ENCODE data around the gene WNT2B. TPM values are rescaled to one million over a fixed set of nuclear protein-coding genes. Genes with fewer than 3 reads are reported as not detected.
A peak's percentile ranks its signal among the peaks of the same experiment; 100 is the strongest.

Gene WNT2B
- total and polyA plus RNA-seq, 10 of the 15 experiments (the other 5 are each of a cell fraction or from before 2014, with no cell fraction given) = 0.02 to 1.1 (median 0.14) TPM

DNA sequence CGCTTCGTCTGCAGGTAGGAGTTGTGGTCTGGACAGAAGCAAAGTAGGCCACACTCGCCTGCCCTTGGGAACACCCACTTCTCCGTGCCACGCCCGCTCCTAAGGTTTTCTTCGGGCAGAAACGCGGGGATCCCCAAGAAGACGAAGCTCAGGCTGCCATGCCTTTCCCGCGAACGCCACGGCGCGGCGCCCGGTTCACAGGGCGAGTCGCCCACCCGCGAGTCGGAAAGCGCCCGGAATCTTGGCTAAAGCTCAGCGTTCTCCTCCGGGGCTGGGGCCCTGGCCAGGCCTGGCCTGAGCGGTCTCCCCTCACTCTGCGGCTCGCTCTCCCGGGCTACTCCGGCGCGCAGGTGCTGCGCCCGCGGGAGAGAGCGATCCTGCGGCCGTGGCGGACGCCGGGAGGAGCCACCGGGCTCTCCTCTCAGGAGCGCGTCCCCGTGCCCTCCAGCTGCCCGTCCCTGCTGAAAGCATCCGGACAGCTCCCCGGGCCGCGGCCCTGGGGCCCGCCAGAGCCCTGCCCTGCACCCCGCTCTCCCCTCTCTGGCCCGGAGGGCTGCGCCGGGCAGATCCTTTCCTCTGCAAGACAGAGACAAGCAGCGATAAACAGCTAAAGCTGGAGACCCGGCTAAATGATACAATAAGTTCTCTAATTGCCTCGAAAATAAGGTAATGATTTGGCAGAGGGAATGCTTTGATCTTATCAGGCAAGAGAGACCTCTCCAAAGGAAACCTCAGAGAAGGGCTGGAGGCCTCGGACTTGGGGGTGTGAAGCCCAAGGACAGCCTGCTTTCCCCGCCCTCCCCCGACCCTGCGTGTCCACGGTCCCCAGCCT is 6.7 kb upstream of the WNT2B start (continued):
- TF ChIP-seq, protein P1, sequence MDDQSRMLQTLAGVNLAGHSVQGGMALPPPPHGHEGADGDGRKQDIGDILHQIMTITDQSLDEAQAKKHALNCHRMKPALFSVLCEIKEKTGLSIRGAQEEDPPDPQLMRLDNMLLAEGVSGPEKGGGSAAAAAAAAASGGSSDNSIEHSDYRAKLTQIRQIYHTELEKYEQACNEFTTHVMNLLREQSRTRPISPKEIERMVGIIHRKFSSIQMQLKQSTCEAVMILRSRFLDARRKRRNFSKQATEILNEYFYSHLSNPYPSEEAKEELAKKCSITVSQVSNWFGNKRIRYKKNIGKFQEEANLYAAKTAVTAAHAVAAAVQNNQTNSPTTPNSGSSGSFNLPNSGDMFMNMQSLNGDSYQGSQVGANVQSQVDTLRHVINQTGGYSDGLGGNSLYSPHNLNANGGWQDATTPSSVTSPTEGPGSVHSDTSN (IDR thresholded peaks at IDR 0.05; ENCODE audit: insufficient replicate concordance, low read depth, low read length) = no peak
- TF ChIP-seq, protein P2, sequence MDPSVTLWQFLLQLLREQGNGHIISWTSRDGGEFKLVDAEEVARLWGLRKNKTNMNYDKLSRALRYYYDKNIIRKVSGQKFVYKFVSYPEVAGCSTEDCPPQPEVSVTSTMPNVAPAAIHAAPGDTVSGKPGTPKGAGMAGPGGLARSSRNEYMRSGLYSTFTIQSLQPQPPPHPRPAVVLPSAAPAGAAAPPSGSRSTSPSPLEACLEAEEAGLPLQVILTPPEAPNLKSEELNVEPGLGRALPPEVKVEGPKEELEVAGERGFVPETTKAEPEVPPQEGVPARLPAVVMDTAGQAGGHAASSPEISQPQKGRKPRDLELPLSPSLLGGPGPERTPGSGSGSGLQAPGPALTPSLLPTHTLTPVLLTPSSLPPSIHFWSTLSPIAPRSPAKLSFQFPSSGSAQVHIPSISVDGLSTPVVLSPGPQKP (IDR thresholded peaks at IDR 0.05; ENCODE audit: low read depth, low read length) = no peak
- TF ChIP-seq MYB (IDR thresholded peaks at IDR 0.05; ENCODE audit: borderline replicate concordance, low read depth, low read length) (no peak), ZSCAN29 (IDR thresholded peaks at IDR 0.05) (no peak), POU2F2 (IDR thresholded peaks at IDR 0.05; ENCODE audit: borderline replicate concordance, low read depth, low read length) (no peak), PAX5 (IDR thresholded peaks at IDR 0.05; ENCODE audit: borderline replicate concordance, low read depth, low read length) (no peak), MXI1 (IDR thresholded peaks at IDR 0.05; ENCODE audit: low read depth, low read length) (no peak), PAX8 (IDR thresholded peaks at IDR 0.05) (no peak), GATAD2B (conservative IDR thresholded peaks at IDR 0.05; ENCODE audit: low read depth) (peak; percentile 63; the same call in 1 of the 2 replicates), ETV6 (conservative IDR thresholded peaks at IDR 0.05 in 1 of 2, IDR thresholded peaks at IDR 0.05 in 1 of 2; ENCODE audit: borderline replicate concordance in 1 of 2, low read depth in 1 of 2) (no peak), SREBF2 (IDR thresholded peaks at IDR 0.05; ENCODE audit: low read length) (no peak), RFX5 (IDR thresholded peaks at IDR 0.05; ENCODE audit: low read depth, low read length) (no peak), TBL1XR1 (IDR thresholded peaks at IDR 0.05; ENCODE audit: low read depth, low read length) (no peak), SUPT20H (IDR thresholded peaks at IDR 0.05; ENCODE audit: borderline replicate concordance, control insufficient read depth, low read depth, low read length) (no peak), NBN (IDR thresholded peaks at IDR 0.05) (no peak), RCOR1 (conservative IDR thresholded peaks at IDR 0.05; ENCODE audit: low read depth, low read length) (no peak), YBX1 (IDR thresholded peaks at IDR 0.05) (no peak), KLF5 (IDR thresholded peaks at IDR 0.05; ENCODE audit: partially characterized antibody) (no peak)
- TF ChIP-seq, protein P3, sequence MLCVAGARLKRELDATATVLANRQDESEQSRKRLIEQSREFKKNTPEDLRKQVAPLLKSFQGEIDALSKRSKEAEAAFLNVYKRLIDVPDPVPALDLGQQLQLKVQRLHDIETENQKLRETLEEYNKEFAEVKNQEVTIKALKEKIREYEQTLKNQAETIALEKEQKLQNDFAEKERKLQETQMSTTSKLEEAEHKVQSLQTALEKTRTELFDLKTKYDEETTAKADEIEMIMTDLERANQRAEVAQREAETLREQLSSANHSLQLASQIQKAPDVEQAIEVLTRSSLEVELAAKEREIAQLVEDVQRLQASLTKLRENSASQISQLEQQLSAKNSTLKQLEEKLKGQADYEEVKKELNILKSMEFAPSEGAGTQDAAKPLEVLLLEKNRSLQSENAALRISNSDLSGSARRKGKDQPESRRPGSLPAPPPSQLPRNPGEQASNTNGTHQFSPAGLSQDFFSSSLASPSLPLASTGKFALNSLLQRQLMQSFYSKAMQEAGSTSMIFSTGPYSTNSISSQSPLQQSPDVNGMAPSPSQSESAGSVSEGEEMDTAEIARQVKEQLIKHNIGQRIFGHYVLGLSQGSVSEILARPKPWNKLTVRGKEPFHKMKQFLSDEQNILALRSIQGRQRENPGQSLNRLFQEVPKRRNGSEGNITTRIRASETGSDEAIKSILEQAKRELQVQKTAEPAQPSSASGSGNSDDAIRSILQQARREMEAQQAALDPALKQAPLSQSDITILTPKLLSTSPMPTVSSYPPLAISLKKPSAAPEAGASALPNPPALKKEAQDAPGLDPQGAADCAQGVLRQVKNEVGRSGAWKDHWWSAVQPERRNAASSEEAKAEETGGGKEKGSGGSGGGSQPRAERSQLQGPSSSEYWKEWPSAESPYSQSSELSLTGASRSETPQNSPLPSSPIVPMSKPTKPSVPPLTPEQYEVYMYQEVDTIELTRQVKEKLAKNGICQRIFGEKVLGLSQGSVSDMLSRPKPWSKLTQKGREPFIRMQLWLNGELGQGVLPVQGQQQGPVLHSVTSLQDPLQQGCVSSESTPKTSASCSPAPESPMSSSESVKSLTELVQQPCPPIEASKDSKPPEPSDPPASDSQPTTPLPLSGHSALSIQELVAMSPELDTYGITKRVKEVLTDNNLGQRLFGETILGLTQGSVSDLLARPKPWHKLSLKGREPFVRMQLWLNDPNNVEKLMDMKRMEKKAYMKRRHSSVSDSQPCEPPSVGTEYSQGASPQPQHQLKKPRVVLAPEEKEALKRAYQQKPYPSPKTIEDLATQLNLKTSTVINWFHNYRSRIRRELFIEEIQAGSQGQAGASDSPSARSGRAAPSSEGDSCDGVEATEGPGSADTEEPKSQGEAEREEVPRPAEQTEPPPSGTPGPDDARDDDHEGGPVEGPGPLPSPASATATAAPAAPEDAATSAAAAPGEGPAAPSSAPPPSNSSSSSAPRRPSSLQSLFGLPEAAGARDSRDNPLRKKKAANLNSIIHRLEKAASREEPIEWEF (IDR thresholded peaks at IDR 0.05; ENCODE audit: insufficient replicate concordance, low read depth, low read length) = no peak
- TF ChIP-seq, protein P4, sequence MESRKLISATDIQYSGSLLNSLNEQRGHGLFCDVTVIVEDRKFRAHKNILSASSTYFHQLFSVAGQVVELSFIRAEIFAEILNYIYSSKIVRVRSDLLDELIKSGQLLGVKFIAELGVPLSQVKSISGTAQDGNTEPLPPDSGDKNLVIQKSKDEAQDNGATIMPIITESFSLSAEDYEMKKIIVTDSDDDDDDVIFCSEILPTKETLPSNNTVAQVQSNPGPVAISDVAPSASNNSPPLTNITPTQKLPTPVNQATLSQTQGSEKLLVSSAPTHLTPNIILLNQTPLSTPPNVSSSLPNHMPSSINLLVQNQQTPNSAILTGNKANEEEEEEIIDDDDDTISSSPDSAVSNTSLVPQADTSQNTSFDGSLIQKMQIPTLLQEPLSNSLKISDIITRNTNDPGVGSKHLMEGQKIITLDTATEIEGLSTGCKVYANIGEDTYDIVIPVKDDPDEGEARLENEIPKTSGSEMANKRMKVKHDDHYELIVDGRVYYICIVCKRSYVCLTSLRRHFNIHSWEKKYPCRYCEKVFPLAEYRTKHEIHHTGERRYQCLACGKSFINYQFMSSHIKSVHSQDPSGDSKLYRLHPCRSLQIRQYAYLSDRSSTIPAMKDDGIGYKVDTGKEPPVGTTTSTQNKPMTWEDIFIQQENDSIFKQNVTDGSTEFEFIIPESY (IDR thresholded peaks at IDR 0.05) = no peak
